K562 (cell line): ENCODE results near the gene CSKMT. TPM values are rescaled to one million over a fixed set of nuclear protein-coding genes. Genes with fewer than 3 reads are reported as not detected.

Experiments used
- AFF4 ChIP-seq: sonication (generic); formaldehyde crosslinking; IDR thresholded peaks from 2 replicates; pipeline ENCODE4 v1.8.0; 2023; ENCODE audit warnings: mild to moderate bottlenecking, missing genetic modification reagents
- CHD1 ChIP-seq: fragments of 200-600 bp; sonication (generic); IDR thresholded peaks from one replicate; pipeline ENCODE4 v1.6.1; 2012; ENCODE audit warnings: mild to moderate bottlenecking, moderate library complexity, low read length, inconsistent platforms
- CUX1 ChIP-seq: fragments of 200-800 bp; sonication (Bioruptor generic); IDR thresholded peaks from 2 replicates; pipeline ENCODE4 v1.6.1; 2016; ENCODE audit warnings: missing genetic modification characterization, missing compliant biosample characterization
- DNMT1 ChIP-seq: fragments of 450-650 bp; IDR thresholded peaks from 2 replicates; pipeline ENCODE4 v1.6.1; 2016; ENCODE audit warnings: antibody characterized with exemption, mild to moderate bottlenecking
- SAFB ChIP-seq: fragments of 200-400 bp; formaldehyde crosslinking; IDR thresholded peaks from 2 replicates; pipeline ENCODE4 v1.6.1; 2017; ENCODE audit warnings: low read depth, low read length, borderline replicate concordance
- polyA plus RNA-seq, 8 experiments: library from polyadenylated mRNA; depleted of rRNA in 4 of 8; stranded (reverse) in 5 of 8; unstranded in 3 of 8; fragments of >200 nt; fragmentation: Nextera tagmentation in 2 of 8; fragmentation: Illumina TruSeq in 1 of 8; extraction: Ambion mirVana in 2 of 8; extraction: Trizol in 1 of 8; gene quantifications; 2 replicates each; pipeline versions ENCODE4 v1.2.1 to v1.2.3, GENCODE V29; 2011 to 2014; ENCODE audit warnings: inconsistent platforms in 1 of 8, missing spikeins in 1 of 8
- total RNA-seq, 7 experiments: library from RNA; depleted of rRNA in 6 of 7; stranded (reverse); fragments of >200 nt in 6 of 7; fragmentation: Illumina TruSeq in 2 of 7; extraction: Trizol in 2 of 7; gene quantifications; 2 replicates each; pipeline versions ENCODE4 v1.2.1 to v1.2.3, GENCODE V29; 2011 to 2021; ENCODE audit warnings: low replicate concordance in 1 of 7
- TF ChIP-seq, protein P1 (sequence below), 2 experiments: fragments of 450-650 bp in 1 of 2; sonication (generic) in 1 of 2; formaldehyde crosslinking in 1 of 2; IDR thresholded peaks; 2 replicates each; pipeline versions ENCODE4 v1.7.1 to v1.9.0; 2016 to 2022; ENCODE audit warnings: inconsistent platforms in 1 of 2, mild to moderate bottlenecking in 1 of 2, missing genetic modification reagents in 1 of 2

The CSKMT gene
- total and polyA plus RNA-seq, 9 of the 15 experiments (the other 6 are each of a cell fraction or from before 2014, with no cell fraction given) = 10.3 to 108 (median 27.2) TPM

- TF ChIP-seq, protein P1, sequence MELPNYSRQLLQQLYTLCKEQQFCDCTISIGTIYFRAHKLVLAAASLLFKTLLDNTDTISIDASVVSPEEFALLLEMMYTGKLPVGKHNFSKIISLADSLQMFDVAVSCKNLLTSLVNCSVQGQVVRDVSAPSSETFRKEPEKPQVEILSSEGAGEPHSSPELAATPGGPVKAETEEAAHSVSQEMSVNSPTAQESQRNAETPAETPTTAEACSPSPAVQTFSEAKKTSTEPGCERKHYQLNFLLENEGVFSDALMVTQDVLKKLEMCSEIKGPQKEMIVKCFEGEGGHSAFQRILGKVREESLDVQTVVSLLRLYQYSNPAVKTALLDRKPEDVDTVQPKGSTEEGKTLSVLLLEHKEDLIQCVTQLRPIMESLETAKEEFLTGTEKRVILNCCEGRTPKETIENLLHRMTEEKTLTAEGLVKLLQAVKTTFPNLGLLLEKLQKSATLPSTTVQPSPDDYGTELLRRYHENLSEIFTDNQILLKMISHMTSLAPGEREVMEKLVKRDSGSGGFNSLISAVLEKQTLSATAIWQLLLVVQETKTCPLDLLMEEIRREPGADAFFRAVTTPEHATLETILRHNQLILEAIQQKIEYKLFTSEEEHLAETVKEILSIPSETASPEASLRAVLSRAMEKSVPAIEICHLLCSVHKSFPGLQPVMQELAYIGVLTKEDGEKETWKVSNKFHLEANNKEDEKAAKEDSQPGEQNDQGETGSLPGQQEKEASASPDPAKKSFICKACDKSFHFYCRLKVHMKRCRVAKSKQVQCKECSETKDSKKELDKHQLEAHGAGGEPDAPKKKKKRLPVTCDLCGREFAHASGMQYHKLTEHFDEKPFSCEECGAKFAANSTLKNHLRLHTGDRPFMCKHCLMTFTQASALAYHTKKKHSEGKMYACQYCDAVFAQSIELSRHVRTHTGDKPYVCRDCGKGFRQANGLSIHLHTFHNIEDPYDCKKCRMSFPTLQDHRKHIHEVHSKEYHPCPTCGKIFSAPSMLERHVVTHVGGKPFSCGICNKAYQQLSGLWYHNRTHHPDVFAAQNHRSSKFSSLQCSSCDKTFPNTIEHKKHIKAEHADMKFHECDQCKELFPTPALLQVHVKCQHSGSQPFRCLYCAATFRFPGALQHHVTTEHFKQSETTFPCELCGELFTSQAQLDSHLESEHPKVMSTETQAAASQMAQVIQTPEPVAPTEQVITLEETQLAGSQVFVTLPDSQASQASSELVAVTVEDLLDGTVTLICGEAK (IDR thresholded peaks at IDR 0.05) = peak; percentile 98
- TF ChIP-seq, protein P1 (CRISPR knock-in tag; IDR thresholded peaks at IDR 0.05) = no peak
- TF ChIP-seq CHD1 = no peak
- TF ChIP-seq AFF4 (CRISPR knock-in tag) = no peak
- no peak for TF ChIP-seq DNMT1
- TF ChIP-seq CUX1 = no peak
- peak; percentile 65; the same call in 1 of the 2 replicates for TF ChIP-seq SAFB
Observed at GRCh38 chr11:62621567-62622470, 43.3 kb upstream of the CSKMT start, which contains the start of gene B3GAT3 (continued).
